GM12872 (cell line): ENCODE data around the gene UST.

Source experiments
- CTCF ChIP-seq: IDR thresholded peaks from 3 replicates; pipeline ENCODE4 v1.5.1; 2011; ENCODE audit warnings: low read depth, mild to moderate bottlenecking, low read length, moderate library complexity; ENCODE audit not compliant: insufficient read depth

Gene UST

GRCh38 chr6:148964467-148964866 is 217.6 kb downstream of the UST start:
- no peak for TF ChIP-seq CTCF

- no peak for TF ChIP-seq CTCF
Observed at GRCh38 chr6:148965287-148965686, 218.5 kb downstream of the UST start.

- TF ChIP-seq CTCF = no peak
Observed at GRCh38 chr6:148967011-148967520, 220.2 kb downstream of the UST start.

- no peak for TF ChIP-seq CTCF
Observed at GRCh38 chr6:148967541-148967956, 220.7 kb downstream of the UST start.

- TF ChIP-seq CTCF = no peak
Observed at GRCh38 chr6:148968771-148969602, 222.2 kb downstream of the UST start.

GRCh38 chr6:148969603-148970061 is 222.8 kb downstream of the UST start:
- no peak for TF ChIP-seq CTCF

- TF ChIP-seq CTCF = no peak
Observed at GRCh38 chr6:148971031-148971927, 224.4 kb downstream of the UST start.
